ENCODE measurements around the gene CTDSPL. TPM values are rescaled to one million over a fixed set of nuclear protein-coding genes. Genes with fewer than 3 reads are reported as not detected.

CTDSPL gene
- total and polyA plus RNA-seq, 10 of the 15 experiments (the other 5 are each of a cell fraction or from before 2014, with no cell fraction given): 0.05 to 0.51 (median 0.18) TPM; not detected in 6

GRCh38 chr3:38022301-38022700 lies 160.6 kb downstream of the CTDSPL start:
- BruUV-seq (replicated peaks): no TSS peak
- 63% methylated on average over 3 of the region's 3 CpGs for WGBS (ENCODE audit: insufficient coverage, insufficient replicate concordance, low lambda C conversion rate, missing lambda C conversion rate)
- POLR2A ChIA-PET: interaction anchor here (0.8 to 1.6 kb wide), 2 partner anchors 21 to 25 kb away, joined by 3 read pairs; no protein-coding TSS in a partner anchor

More at GRCh38 chr3:38022301-38022700, 160.6 kb downstream of the CTDSPL start:
- Histone ChIP-seq H3K36me3 (ENCODE audit: control insufficient read depth in 2 of 2, insufficient read depth in 2 of 2, low read length in 1 of 2) (no peaks in the 10 kb centered on the region), H3K9me3 (replicated peaks; ENCODE audit: control insufficient read depth, insufficient read depth, low read length) (no peaks in the 10 kb centered on the region), H3K4me2 (ENCODE audit: control insufficient read depth, insufficient read depth) (no peak overlapping the region), H3K27ac (ENCODE audit: control insufficient read depth, insufficient read depth) (no peak overlapping the region), H3K4me1 (ENCODE audit: control insufficient read depth, insufficient read depth, low read length) (no peaks in the 10 kb centered on the region; the same call in none of the 2 replicates), H3K79me2 (ENCODE audit: control insufficient read depth, insufficient read depth, low read length) (no peaks in the 10 kb centered on the region), H4K20me1 (ENCODE audit: control insufficient read depth, insufficient read depth) (no peaks in the 10 kb centered on the region), H3K4me3 (no peak overlapping the region), H2AFZ (ENCODE audit: control insufficient read depth, low read depth, low read length) (no peak overlapping the region), H3K27me3 (replicated peaks in 1 of 2; ENCODE audit: control insufficient read depth in 2 of 2, insufficient read depth in 2 of 2, low read length in 1 of 2) (no peaks in the 10 kb centered on the region), H3K9ac (ENCODE audit: control insufficient read depth, insufficient read depth, low read length) (no peak overlapping the region)
- ChIA-PET SMC1A (ENCODE audit: uncharacterized antibody, unreplicated experiment) (interaction anchor here (0.6 to 0.7 kb wide), 2 partner anchors 48 to 55 kb away, joined by 3 read pairs; no protein-coding TSS in a partner anchor), CTCF (interaction anchor here (0.9 to 2.2 kb wide), 3 partner anchors 17 to 26 kb away, joined by 3 to 7 read pairs (median 4); no protein-coding TSS in a partner anchor), RAD21 (ENCODE audit: unreplicated experiment) (interaction anchor here (1.2 kb wide), 1 partner anchor 19 kb away, joined by 3 read pairs; no protein-coding TSS in a partner anchor)
- TF ChIP-seq ZBTB40 (IDR thresholded peaks at IDR 0.05; ENCODE audit: borderline replicate concordance): no peak
- no peak for TF ChIP-seq NR2C2 (IDR thresholded peaks at IDR 0.05; ENCODE audit: borderline replicate concordance, control insufficient read depth, insufficient read length, low read depth)
- no peak for TF ChIP-seq IRF3 (IDR thresholded peaks at IDR 0.05)
- TF ChIP-seq RELB (IDR thresholded peaks at IDR 0.05; ENCODE audit: low read depth): no peak
- TF ChIP-seq SMC3 (IDR thresholded peaks at IDR 0.05; ENCODE audit: borderline replicate concordance, low read length): no peak
- 0 out of 2 replicates have a peak, but pooled peaks have one; percentile 20 for TF ChIP-seq IKZF1 (conservative IDR thresholded peaks at IDR 0.05)
- no peak for TF ChIP-seq PBX3 (IDR thresholded peaks at IDR 0.05; ENCODE audit: insufficient replicate concordance, low read depth, low read length)
- ATAC-seq (no peak), FAIRE-seq (no peak), DNase-seq (ENCODE audit: low read depth, low spot score) (no peak)
- in situ Hi-C loops (cut with MboI): no loop called here
- intact Hi-C loops (cut with micrococcal nuclease; ENCODE audit: unreplicated experiment): no loop called here

All from GM12878 (cell line).